ENCODE results near the gene SMIM10L2A.

GRCh38 chrX:135411893-135412292, 9.9 kb upstream of the SMIM10L2A start:
- TF ChIP-seq CTCF (conservative IDR thresholded peaks at IDR 0.05 in 1 of 2, IDR thresholded peaks at IDR 0.05 in 1 of 2; ENCODE audit: extremely low read depth in 1 of 2, insufficient read depth in 1 of 2, low read depth in 1 of 2, low read length in 2 of 2) (no peak), EZH2 (IDR thresholded peaks at IDR 0.05; ENCODE audit: borderline replicate concordance, low read length) (no peak)
